Measurements from ENCODE around the gene CCDC159.

The CCDC159 gene

GRCh38 chr19:11397089-11397610 is 50.8 kb downstream of the CCDC159 start:
- no peak for DNase-seq

GRCh38 chr19:11399667-11400066 is 53.3 kb downstream of the CCDC159 start:
- DNase-seq: no peak

- no peak for DNase-seq
Measured at GRCh38 chr19:11400798-11401197, 54.5 kb downstream of the CCDC159 start.

GRCh38 chr19:11401808-11402543 is 55.7 kb downstream of the CCDC159 start:
- no peak for DNase-seq

Data from fibroblast of skin of back (primary cell).